ENCODE data around the gene UTP4.

UTP4 gene

DNA sequence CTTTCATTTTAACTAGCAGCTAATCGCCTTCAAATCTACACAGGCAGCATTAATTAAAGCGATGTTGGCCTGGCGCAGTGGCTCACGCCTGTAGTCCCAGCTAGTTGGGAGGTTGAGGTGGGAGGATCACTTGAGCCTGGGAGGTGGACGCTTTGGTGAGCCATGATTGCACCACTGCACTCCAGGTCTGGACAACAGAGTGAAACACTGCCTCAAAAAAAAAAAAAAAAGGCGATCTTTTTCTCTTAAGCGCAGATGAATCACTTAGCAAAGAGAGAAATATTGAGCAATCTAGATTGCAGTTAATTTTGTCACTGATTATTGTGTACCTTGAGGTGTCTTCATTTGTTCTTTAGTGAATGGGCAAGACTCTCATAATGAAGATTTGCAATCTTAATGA is 66.9 kb downstream of the UTP4 start:
- DNase-seq (ENCODE audit: insufficient read length, low spot score), result no peak
- no peak for FAIRE-seq

- DNase-seq (ENCODE audit: insufficient read length, low spot score) (no peak), FAIRE-seq (no peak)
Measured at GRCh38 chr16:69201291-69201690, 68.8 kb downstream of the UTP4 start.

GRCh38 chr16:69201787-69202186 is 69.3 kb downstream of the UTP4 start:
- FAIRE-seq (peak; percentile 59), DNase-seq (ENCODE audit: insufficient read length, low spot score) (no peak)

- FAIRE-seq, result no peak
- no peak for DNase-seq (ENCODE audit: insufficient read length, low spot score)
Measured at GRCh38 chr16:69204172-69204571, 71.7 kb downstream of the UTP4 start.

- no peak for FAIRE-seq
Measured at GRCh38 chr16:69209735-69210134, 77.3 kb downstream of the UTP4 start.

DNA sequence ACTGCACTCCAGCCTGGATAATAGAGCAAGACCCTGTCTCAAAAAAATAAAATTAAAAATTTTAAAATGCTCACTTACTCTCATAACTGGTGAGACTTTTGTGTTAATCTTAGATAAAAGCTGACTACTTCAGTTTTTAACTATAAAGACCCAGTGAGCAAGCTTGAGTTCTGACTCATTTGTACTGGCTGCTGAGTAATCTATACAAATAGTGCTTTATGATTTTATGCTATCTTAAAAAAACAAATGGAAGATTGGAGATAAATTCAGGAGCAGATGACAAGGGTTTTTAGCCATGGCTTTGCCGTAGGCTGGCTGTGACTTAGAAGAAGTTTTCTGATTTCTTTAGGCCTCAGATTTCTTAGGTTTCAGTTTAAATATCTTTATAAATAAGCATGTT is 85.0 kb downstream of the UTP4 start:
- peak; percentile 45 for DNase-seq (ENCODE audit: insufficient read length, low spot score)
- FAIRE-seq, result no peak

More at GRCh38 chr16:69209735-69210134, 77.3 kb downstream of the UTP4 start:
- no peak for DNase-seq (ENCODE audit: insufficient read length, low spot score)
